ENCODE results near the gene ANKRD34B. TPM values are rescaled to one million over a fixed set of nuclear protein-coding genes. Genes with fewer than 3 reads are reported as not detected.

ANKRD34B gene
- total RNA-seq, 3 donors from 2014 or later (not counting 1 experiment from before 2014, with no cell fraction given): not detected

DNA sequence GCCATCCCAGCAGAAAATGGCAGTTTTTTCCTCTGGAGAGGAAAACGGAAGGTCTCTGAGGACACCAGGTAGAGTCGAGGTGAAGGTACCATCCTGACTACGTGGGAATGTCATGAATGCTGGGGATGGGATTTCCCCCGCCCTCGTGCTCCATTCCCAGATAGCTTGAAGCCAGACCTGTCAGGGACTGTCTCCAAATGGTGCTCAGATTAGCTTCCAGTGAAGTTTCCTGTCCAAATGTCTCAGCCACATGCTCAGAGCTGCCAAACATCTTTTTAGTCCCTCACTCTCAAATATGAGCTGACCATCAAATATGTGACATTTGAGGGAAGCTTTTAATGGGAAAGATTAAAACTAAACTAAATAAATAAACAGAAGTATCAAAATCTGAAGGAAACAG is 7.6 kb upstream of the ANKRD34B start:
- TF ChIP-seq, protein P1, sequence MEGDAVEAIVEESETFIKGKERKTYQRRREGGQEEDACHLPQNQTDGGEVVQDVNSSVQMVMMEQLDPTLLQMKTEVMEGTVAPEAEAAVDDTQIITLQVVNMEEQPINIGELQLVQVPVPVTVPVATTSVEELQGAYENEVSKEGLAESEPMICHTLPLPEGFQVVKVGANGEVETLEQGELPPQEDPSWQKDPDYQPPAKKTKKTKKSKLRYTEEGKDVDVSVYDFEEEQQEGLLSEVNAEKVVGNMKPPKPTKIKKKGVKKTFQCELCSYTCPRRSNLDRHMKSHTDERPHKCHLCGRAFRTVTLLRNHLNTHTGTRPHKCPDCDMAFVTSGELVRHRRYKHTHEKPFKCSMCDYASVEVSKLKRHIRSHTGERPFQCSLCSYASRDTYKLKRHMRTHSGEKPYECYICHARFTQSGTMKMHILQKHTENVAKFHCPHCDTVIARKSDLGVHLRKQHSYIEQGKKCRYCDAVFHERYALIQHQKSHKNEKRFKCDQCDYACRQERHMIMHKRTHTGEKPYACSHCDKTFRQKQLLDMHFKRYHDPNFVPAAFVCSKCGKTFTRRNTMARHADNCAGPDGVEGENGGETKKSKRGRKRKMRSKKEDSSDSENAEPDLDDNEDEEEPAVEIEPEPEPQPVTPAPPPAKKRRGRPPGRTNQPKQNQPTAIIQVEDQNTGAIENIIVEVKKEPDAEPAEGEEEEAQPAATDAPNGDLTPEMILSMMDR (IDR thresholded peaks at IDR 0.05): no peak
- Mint-ChIP-seq H3K9me3 (no peaks in the 10 kb centered on the region), H3K4me3 (no peak overlapping the region), H3K36me3 (no peaks in the 10 kb centered on the region), H3K27me3 (ENCODE audit: low read depth in 2 of 2) (peaks cover 19% of the 10 kb centered on the region in 2 donors), H3K27ac (no peak overlapping the region), H3K4me1 (no peaks in the 10 kb centered on the region)
- no peaks in the 10 kb centered on the region for H3K9me3 ChIP-seq (ENCODE audit: control insufficient read depth, insufficient read depth, low read length)
- H3K36me3 ChIP-seq (ENCODE audit: control insufficient read depth, insufficient read depth, low read length): no peaks in the 10 kb centered on the region
- WGBS (ENCODE audit: insufficient coverage): 63% methylated on average over 5 of the region's 5 CpGs
- DNase-seq: no peak
- H3K27me3 ChIP-seq (ENCODE audit: control insufficient read depth, insufficient read depth, low read length): peaks cover 2% of the 10 kb centered on the region
- no peaks in the 10 kb centered on the region for H3K4me1 ChIP-seq (ENCODE audit: control insufficient read depth, insufficient read depth, low read length)
- no peak for ATAC-seq
- no peak overlapping the region for H3K27ac ChIP-seq (ENCODE audit: low read length)
- intact Hi-C loops (cut with micrococcal nuclease): no loop called here
- H3K4me3 ChIP-seq (ENCODE audit: low read length): no peak overlapping the region

DNA sequence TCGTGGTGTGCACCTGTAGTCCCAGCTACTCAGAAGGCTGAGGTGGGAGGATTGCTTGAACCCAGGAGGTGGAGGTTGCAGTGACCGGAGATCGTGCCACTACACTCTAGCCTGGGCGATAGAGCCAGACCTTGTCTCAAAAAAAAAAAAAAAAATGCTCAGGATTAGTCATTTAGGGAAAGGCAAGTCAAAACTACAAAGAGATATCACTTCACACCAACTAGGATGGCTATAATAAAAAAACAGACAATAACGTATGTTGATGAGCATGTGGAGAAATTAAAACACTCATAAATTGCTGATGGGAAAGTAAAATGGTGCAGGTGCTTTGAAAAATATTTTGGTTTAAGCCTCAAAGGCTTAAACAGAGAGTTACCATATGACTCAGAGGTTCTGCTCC is 6.3 kb upstream of the ANKRD34B start:
- intact Hi-C loops (cut with micrococcal nuclease): no loop called here
- no peaks in the 10 kb centered on the region for H3K9me3 Mint-ChIP-seq
- H3K27ac Mint-ChIP-seq: no peak overlapping the region
- Histone ChIP-seq H3K9me3 (ENCODE audit: control insufficient read depth, insufficient read depth, low read length) (no peaks in the 10 kb centered on the region), H3K36me3 (ENCODE audit: control insufficient read depth, insufficient read depth, low read length) (no peaks in the 10 kb centered on the region), H3K4me3 (ENCODE audit: low read length) (no peak overlapping the region), H3K4me1 (ENCODE audit: control insufficient read depth, insufficient read depth, low read length) (no peaks in the 10 kb centered on the region), H3K27me3 (ENCODE audit: control insufficient read depth, insufficient read depth, low read length) (peaks cover 5% of the 10 kb centered on the region), H3K27ac (ENCODE audit: low read length) (no peak overlapping the region)
- H3K36me3 Mint-ChIP-seq: no peaks in the 10 kb centered on the region
- WGBS (ENCODE audit: insufficient coverage): 84% methylated on average over 5 of the region's 5 CpGs
- no peaks in the 10 kb centered on the region for H3K4me1 Mint-ChIP-seq
- no peak overlapping the region for H3K4me3 Mint-ChIP-seq
- peaks cover 19 to 22% of the 10 kb centered on the region in 2 donors for H3K27me3 Mint-ChIP-seq (ENCODE audit: low read depth in 2 of 2)
- TF ChIP-seq, protein P1 (IDR thresholded peaks at IDR 0.05): no peak
- no peak for ATAC-seq
- DNase-seq: no peak

DNA sequence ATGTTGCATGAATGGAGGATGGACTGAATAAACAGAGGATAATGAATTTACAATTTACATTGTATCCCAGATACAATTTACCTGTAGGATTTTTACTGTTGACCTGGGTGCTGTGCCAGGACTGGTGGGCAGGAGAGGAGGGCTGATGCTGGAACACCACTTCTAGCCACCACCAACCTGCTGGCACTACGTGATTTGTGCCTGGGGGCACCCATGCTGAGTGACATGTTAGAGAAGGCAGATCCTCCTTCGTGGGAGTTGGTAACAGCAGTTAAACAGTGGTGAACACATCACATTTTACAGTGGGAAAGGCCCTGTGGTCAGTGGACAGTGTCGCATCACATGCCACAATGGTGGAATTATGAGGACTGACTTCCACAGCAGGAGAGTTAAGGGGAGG is 3.0 kb upstream of the ANKRD34B start:
- WGBS (ENCODE audit: insufficient coverage): 75% methylated on average over 3 of the region's 3 CpGs
- Histone ChIP-seq H3K4me3 (ENCODE audit: low read length) (no peak overlapping the region), H3K27me3 (ENCODE audit: control insufficient read depth, insufficient read depth, low read length) (peaks cover 17% of the 10 kb centered on the region), H3K27ac (ENCODE audit: low read length) (no peak overlapping the region), H3K4me1 (ENCODE audit: control insufficient read depth, insufficient read depth, low read length) (peaks cover 8% of the 10 kb centered on the region), H3K36me3 (ENCODE audit: control insufficient read depth, insufficient read depth, low read length) (no peaks in the 10 kb centered on the region), H3K9me3 (ENCODE audit: control insufficient read depth, insufficient read depth, low read length) (no peaks in the 10 kb centered on the region)
- ATAC-seq: no peak
- TF ChIP-seq, protein P1 (IDR thresholded peaks at IDR 0.05): no peak
- Mint-ChIP-seq H3K36me3 (no peaks in the 10 kb centered on the region), H3K9me3 (no peaks in the 10 kb centered on the region), H3K4me1 (no peaks in the 10 kb centered on the region), H3K27me3 (ENCODE audit: low read depth in 2 of 2) (peaks cover 27 to 34% of the 10 kb centered on the region in 2 donors), H3K4me3 (no peak overlapping the region), H3K27ac (no peak overlapping the region)
- intact Hi-C loops (cut with micrococcal nuclease): no loop called here
- DNase-seq: no peak
